Measurements from ENCODE around the gene REEP1.

DNA sequence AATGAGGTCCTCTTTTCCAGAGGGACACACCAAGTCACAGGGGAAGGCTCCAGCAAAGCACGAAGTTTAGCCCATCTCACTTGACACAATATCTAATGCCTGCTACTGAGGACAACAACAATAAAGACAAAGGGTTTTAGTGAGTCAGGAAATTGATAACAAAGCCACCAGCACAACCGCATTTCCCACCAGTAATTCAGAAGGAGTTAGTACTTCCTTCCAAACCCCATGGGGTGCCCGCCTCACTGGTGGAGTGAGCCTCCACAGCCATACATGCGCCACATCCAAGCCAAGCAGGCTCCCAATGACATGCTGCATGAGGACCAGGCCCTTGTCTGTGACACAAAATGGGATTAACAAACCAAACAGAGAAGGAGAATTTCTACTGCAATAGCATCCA, 98.1 kb downstream of the REEP1 start:
- no peak for TF ChIP-seq POLR2A (IDR thresholded peaks at IDR 0.05; ENCODE audit: low read length)
- TF ChIP-seq GATA1 (IDR thresholded peaks at IDR 0.05; ENCODE audit: low read depth, low read length): no peak
